ENCODE data around the gene KREMEN2. TPM values are rescaled to one million over a fixed set of nuclear protein-coding genes. Genes with fewer than 3 reads are reported as not detected.

Gene KREMEN2
- total and polyA plus RNA-seq, 9 of the 15 experiments (the other 6 are each of a cell fraction or from before 2014, with no cell fraction given), result 0.04 to 7.7 (median 1.5) TPM; not detected in 1

- TF ChIP-seq MGA (IDR thresholded peaks at IDR 0.05) (no peak), DPF2 (IDR thresholded peaks at IDR 0.05) (peak; percentile 53), ETV5 (CRISPR knock-in tag; IDR thresholded peaks at IDR 0.05; ENCODE audit: low read depth) (no peak), RCOR1 (IDR thresholded peaks at IDR 0.05; ENCODE audit: borderline replicate concordance in 1 of 2, low read depth in 2 of 2, low read length in 2 of 2) (peak in 1 of 2 experiments; percentile 64; a peak in 1 of 4 replicates), RBM15 (IDR thresholded peaks at IDR 0.05; ENCODE audit: insufficient read depth, low read length) (no peak), CAMTA2 (CRISPR knock-in tag; conservative IDR thresholded peaks at IDR 0.05) (no peak), ZNF449 (CRISPR knock-in tag; IDR thresholded peaks at IDR 0.05) (no peak), ZZZ3 (IDR thresholded peaks at IDR 0.05) (no peak), MYNN (IDR thresholded peaks at IDR 0.05) (no peak), MYNN (CRISPR knock-in tag; IDR thresholded peaks at IDR 0.05) (no peak), DIDO1 (tag; IDR thresholded peaks at IDR 0.05; ENCODE audit: low read depth) (no peak)
These were observed 43.2 kb downstream of the KREMEN2 start (continued) for GRCh38 chr16:3007059-3007956.

Data from K562 (cell line).